Mucosa of stomach (tissue), 1 donor: ENCODE data around the gene CLTRN.

ENCODE experiments used
- H3K27me3 ChIP-seq: one replicate; pipeline ENCODE4 v1.7.0; 2013; ENCODE audit warnings: mild to moderate bottlenecking, low read length; ENCODE audit not compliant: control insufficient read depth, insufficient read depth
- H3K36me3 ChIP-seq: one replicate; pipeline ENCODE4 v1.7.0; 2013; ENCODE audit warnings: low read length; ENCODE audit not compliant: control insufficient read depth, insufficient read depth
- H3K4me1 ChIP-seq: one replicate; pipeline ENCODE4 v1.7.0; 2013; ENCODE audit warnings: mild to moderate bottlenecking, low read length; ENCODE audit not compliant: control insufficient read depth, insufficient read depth
- H3K4me3 ChIP-seq: one replicate; pipeline ENCODE4 v1.7.0; 2013; ENCODE audit warnings: low read length
- H3K9ac ChIP-seq: one replicate; pipeline ENCODE4 v1.7.0; 2013; ENCODE audit warnings: mild to moderate bottlenecking, low read length, moderate library complexity
- H3K9me3 ChIP-seq: one replicate; pipeline ENCODE4 v1.7.0; 2013; ENCODE audit warnings: mild to moderate bottlenecking, low read length, moderate library complexity; ENCODE audit not compliant: control insufficient read depth
- donor health status: Pancreatic carcinoma.

Gene CLTRN

GRCh38 chrX:15645266-15645665, 19.3 kb downstream of the CLTRN start:
- H3K4me3 ChIP-seq, result no peak overlapping the region
- no peak overlapping the region for H3K9ac ChIP-seq
- H3K27me3 ChIP-seq, result no peaks in the 10 kb centered on the region
- H3K4me1 ChIP-seq, result no peaks in the 10 kb centered on the region
- no peaks in the 10 kb centered on the region for H3K9me3 ChIP-seq
- H3K36me3 ChIP-seq, result no peaks in the 10 kb centered on the region

GRCh38 chrX:15644560-15644872, 20.1 kb downstream of the CLTRN start:
- H3K36me3 ChIP-seq, result no peaks in the 10 kb centered on the region
- no peaks in the 10 kb centered on the region for H3K27me3 ChIP-seq
- no peak overlapping the region for H3K4me3 ChIP-seq
- H3K9me3 ChIP-seq, result no peaks in the 10 kb centered on the region
- no peaks in the 10 kb centered on the region for H3K4me1 ChIP-seq
- no peak overlapping the region for H3K9ac ChIP-seq

- no peaks in the 10 kb centered on the region for H3K27me3 ChIP-seq
- H3K4me3 ChIP-seq, result no peak overlapping the region
- no peaks in the 10 kb centered on the region for H3K4me1 ChIP-seq
- no peaks in the 10 kb centered on the region for H3K36me3 ChIP-seq
- H3K9me3 ChIP-seq, result no peaks in the 10 kb centered on the region
- no peak overlapping the region for H3K9ac ChIP-seq
These were observed 20.6 kb downstream of the CLTRN start for GRCh38 chrX:15643786-15644559.

DNA sequence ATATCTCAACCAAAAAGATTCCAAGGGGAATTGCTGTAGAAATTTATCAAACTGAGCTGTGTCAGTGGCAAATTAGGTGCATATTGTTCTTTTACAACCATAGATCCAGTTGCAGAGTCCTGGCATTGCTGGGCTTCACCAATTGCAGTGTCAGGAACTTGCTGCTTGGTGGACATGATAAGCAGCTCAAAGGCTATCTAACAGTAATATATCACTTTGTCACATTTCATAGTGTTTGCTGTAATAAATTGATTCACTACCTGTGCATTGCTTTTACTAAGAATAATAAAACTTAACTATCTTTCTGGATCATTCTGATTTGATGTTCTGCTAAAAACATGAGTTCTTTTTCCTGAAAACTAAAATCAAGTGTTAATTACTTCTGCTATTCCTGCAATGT, 33.0 kb downstream of the CLTRN start:
- Histone ChIP-seq H3K27me3 (no peaks in the 10 kb centered on the region), H3K4me1 (no peaks in the 10 kb centered on the region), H3K36me3 (no peaks in the 10 kb centered on the region), H3K9ac (no peak overlapping the region), H3K9me3 (no peaks in the 10 kb centered on the region), H3K4me3 (no peak overlapping the region)

- no peaks in the 10 kb centered on the region for H3K27me3 ChIP-seq
- no peak overlapping the region for H3K9ac ChIP-seq
- no peaks in the 10 kb centered on the region for H3K36me3 ChIP-seq
- peaks cover 7% of the 10 kb centered on the region for H3K4me1 ChIP-seq
- no peak overlapping the region for H3K4me3 ChIP-seq
- H3K9me3 ChIP-seq, result no peaks in the 10 kb centered on the region
These were observed 41.6 kb downstream of the CLTRN start for GRCh38 chrX:15623054-15623453.

DNA sequence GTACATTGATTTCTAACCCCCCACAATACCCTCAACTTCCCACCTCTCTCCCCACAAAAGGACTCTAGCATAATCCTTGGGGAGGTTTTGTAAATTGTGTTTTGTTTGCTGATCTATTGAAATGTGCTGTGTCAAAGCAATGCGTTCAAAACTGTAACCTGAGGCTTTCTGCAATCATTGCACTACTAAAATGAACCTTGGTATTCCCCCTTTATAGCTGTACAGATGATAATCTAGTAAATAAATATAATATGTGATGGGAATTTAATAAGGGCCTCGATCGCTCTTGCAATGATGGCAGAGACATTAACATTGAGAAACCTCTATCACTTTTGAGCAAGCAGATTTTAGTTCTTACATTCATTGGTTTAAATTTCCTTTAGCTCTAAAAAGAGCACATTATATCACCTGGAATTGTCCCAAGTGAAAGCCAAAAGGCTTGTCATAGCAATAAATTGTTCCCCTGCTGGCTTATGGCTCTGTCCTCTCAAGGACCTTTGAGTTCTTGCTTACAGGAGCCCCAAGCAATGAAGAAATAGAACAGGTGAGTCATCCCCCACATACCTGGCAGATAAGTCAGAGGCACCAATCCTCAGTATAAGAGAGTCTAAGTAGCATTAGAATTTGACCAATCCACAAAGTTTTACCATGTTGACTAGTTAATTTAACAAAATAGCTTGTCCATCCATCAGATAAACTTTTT, 45.4 kb downstream of the CLTRN start:
- H3K4me1 ChIP-seq, result peaks cover 3% of the 10 kb centered on the region
- no peaks in the 10 kb centered on the region for H3K36me3 ChIP-seq
- H3K27me3 ChIP-seq, result no peaks in the 10 kb centered on the region
- H3K9ac ChIP-seq, result no peak overlapping the region
- no peaks in the 10 kb centered on the region for H3K9me3 ChIP-seq
- H3K4me3 ChIP-seq, result no peak overlapping the region

GRCh38 chrX:15617111-15617510, 47.5 kb downstream of the CLTRN start:
- H3K4me3 ChIP-seq, result no peak overlapping the region
- H3K36me3 ChIP-seq, result no peaks in the 10 kb centered on the region
- H3K27me3 ChIP-seq, result no peaks in the 10 kb centered on the region
- no peak overlapping the region for H3K9ac ChIP-seq
- no peaks in the 10 kb centered on the region for H3K9me3 ChIP-seq
- no peaks in the 10 kb centered on the region for H3K4me1 ChIP-seq

GRCh38 chrX:15616531-15616930, 48.1 kb downstream of the CLTRN start:
- Histone ChIP-seq H3K9ac (no peak overlapping the region), H3K4me3 (no peak overlapping the region), H3K27me3 (no peaks in the 10 kb centered on the region), H3K4me1 (no peaks in the 10 kb centered on the region), H3K36me3 (no peaks in the 10 kb centered on the region), H3K9me3 (no peaks in the 10 kb centered on the region)

DNA sequence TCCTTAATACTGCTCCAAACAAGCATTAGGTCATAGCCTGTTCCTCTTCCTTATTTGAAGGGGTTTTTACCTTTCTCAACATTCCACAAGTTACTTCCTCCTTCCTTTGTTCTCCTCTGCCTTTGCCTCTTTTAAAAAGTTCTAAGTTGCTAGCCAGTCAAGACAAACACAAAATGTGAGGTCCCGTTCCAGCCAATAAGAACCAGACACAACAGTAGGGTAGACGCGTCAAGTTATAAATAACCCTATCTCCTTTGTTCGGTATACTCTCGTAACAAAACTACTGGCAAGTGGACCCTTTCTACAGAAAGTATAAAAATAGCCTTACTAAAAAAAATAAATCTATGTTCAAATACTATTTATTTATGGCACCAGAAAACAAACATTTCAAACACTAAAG, 57.5 kb downstream of the CLTRN start:
- Histone ChIP-seq H3K4me3 (no peak overlapping the region), H3K9ac (no peak overlapping the region), H3K27me3 (no peaks in the 10 kb centered on the region)

DNA sequence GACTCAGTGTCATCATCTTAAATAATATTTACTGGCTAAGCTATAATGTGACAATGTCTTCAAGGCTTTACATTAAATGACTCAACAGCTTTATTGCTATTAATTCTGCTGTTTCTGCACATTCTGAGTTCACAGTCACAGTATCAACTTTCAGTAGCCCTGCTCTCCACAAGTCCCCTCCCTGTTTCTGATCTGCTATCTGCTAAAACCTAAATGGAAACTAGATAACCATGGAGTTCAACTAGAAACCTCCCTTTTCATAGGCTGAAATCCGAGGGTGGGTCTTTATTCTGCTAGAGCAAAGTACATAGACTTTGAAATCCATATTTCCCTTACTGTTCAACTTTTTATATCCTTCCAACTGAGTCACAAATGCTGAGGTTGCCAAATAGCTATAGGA, 58.5 kb downstream of the CLTRN start:
- Histone ChIP-seq H3K9me3 (no peaks in the 10 kb centered on the region), H3K4me3 (no peak overlapping the region), H3K9ac (no peak overlapping the region)

More for the DNA sequence above, 57.5 kb downstream of the CLTRN start:
- Histone ChIP-seq H3K4me1 (peaks cover 7% of the 10 kb centered on the region), H3K36me3 (no peaks in the 10 kb centered on the region), H3K9me3 (no peaks in the 10 kb centered on the region)

DNA sequence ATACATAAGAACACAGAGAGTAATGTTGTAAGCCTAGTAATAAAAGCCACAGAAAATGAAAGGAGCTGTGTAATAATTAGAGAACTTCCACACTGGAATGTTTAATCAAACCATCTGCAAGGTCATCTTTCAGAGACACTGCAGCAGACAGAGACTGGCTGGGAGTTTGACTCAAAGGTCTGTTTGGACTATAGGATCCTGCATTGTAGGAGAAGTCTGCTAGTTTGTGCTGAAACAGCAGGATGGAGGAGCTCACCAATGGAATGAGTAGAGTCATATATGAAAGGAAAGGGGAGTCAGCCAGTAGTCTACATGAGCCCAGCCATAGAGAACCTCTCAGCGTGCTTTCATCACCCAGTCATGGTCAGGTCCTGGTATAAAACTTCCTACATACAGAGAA, 59.4 kb downstream of the CLTRN start:
- Histone ChIP-seq H3K27me3 (no peaks in the 10 kb centered on the region), H3K4me1 (peaks cover 11% of the 10 kb centered on the region), H3K9me3 (no peaks in the 10 kb centered on the region), H3K36me3 (no peaks in the 10 kb centered on the region), H3K9ac (no peak overlapping the region), H3K4me3 (no peak overlapping the region)

More for the DNA sequence above, 58.5 kb downstream of the CLTRN start:
- H3K4me1 ChIP-seq, result peaks cover 7% of the 10 kb centered on the region
- H3K36me3 ChIP-seq, result no peaks in the 10 kb centered on the region
- H3K27me3 ChIP-seq, result no peaks in the 10 kb centered on the region

DNA sequence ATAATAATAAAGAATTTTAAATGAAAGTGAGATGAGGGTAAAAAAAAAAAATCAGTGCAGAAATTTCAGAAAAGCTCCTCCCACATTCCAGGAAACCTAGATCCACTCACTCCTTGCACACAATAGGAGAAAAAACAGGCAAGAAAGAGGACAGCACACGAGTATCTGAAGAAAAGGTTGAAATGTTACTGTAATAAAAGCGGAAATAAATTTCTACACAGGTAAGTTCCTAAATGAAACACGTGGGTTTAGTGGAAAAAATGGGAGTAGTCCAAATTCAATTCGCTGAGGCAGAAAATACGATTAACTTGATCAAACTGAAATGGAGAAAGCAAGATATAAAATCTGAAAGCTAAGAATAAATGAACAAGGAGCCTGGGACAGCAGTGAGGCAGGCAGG, 61.8 kb downstream of the CLTRN start:
- H3K27me3 ChIP-seq, result no peaks in the 10 kb centered on the region
- H3K36me3 ChIP-seq, result no peaks in the 10 kb centered on the region
- H3K9me3 ChIP-seq, result no peaks in the 10 kb centered on the region
- H3K9ac ChIP-seq, result no peak overlapping the region
- H3K4me1 ChIP-seq, result peaks cover 15% of the 10 kb centered on the region
- H3K4me3 ChIP-seq, result no peak overlapping the region
